ENCODE measurements around the gene LMTK2.

The LMTK2 gene

DNA sequence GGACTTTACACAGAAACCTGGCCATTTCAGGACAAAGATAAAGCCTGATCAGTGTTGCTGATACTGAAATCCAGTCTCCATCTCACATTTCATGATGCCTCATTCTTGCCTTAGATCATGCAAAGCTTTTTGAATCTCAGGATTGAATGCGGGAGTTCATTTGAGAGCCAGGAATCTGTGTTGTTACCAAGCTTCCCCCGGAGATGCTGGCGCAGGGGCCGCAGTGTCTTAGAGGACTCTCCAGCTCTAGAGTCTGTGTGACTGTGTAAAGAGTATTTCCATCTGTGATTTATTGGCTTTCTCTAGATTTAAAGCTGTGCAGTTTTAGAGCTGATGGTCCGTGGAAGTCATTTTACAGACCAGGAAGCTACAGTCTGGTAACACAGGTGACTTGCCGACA lies 32.0 kb downstream of the LMTK2 start:
- DNase-seq = no peak

DNA sequence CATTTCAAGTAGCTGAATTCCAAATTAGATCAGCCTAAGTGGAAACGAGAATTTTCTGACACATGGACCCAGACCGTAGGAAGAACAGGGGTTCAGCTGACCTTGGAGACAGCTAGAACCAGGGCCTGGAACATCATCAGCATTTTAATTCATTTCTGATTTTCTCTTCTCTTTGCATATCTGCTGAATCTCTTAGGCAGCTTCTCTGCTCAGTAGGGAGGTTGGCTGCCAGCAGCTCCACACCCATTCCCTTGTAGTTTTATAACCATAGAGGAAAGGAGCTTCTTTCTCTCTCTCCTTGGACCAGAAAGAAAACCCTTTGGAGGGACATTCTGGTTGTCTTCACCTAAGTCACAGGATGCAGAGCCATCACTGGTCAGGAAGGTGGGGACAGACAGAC lies 36.0 kb downstream of the LMTK2 start:
- DNase-seq = no peak

DNA sequence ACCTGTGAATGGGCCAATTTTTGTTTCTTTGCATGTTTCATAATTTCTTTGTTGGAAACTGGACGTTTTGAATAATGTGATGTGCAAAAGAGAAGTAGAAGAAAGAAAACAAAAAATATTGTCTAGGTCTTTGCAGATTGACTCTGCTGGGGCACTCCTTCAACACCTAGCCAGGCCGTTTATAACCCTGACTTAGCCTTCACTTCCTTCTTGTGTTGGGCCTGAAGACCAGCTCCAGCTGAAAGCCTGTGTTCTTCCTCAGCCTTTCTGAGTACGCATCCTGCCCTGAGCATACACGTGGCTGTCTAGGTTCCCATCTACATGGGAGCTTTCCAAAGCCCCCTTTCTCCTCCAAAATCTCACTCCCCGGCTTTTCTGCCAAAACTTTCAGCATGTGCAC lies 41.9 kb downstream of the LMTK2 start:
- DNase-seq = no peak

DNA sequence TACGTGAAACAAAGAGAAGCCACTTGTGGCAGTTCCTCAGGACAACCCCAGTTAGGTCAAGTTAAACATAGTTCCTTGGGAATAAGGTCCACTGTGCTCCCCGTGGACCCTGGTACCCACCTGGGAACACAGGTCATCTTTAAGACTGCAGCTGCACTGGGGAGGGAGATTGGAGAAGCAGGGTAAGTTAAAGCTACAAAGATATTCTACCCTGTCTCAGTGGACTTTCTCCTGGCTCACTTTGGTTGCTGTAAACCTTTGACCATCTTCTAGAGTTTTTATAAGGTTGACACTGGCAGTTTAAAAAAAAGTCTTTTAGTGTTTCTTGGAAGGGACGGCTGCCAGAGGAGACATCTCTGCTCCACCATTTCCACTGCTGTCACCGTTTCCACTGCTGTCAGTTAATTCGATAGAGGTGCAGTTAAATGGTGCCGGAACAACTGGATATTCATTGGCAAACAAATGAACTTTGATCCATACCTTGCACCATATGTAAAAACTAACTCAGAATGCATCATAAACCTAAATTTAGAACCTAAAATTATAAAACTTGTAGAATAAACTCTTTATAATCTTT lies 42.5 kb downstream of the LMTK2 start:
- no peak for DNase-seq

DNA sequence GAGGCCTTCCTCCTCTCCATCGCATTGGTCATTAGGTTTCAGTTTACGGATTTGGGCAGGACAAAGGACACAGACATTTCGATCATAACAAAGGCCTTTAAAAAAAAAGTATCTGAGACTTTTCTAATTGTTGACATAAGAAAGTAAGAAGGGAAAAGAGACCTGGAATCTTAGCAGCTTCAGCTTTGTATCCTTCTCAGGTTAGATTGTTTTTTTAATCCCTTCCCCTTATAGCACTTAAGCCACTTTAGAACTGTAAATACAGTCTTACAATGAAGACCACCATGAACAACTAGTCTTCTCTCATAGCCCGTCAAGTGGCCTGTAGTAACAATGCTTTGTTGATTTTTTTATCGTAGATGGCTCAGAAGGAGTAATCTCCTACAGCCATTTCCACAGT lies 45.2 kb downstream of the LMTK2 start:
- no peak for DNase-seq

DNA sequence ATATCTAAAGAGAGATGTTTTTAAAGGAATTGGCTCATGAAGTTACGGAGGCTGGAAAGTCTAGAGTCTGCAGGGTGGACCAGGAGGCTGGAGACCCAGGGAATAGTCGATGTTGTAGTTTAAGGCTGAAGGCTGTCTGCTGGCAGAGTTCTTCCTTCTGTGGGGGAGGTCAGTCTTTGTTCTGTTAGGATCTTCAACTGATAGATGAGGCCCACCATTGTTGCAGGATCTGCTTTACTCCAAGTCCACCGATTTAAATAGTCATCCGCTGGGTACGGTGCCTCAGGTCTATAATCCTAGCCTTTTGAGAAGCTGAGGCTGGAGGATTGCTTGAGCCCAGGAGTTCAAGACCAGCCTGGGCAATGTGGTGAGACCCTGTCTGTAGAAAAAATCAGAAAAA lies 50.0 kb downstream of the LMTK2 start:
- no peak for DNase-seq

DNA sequence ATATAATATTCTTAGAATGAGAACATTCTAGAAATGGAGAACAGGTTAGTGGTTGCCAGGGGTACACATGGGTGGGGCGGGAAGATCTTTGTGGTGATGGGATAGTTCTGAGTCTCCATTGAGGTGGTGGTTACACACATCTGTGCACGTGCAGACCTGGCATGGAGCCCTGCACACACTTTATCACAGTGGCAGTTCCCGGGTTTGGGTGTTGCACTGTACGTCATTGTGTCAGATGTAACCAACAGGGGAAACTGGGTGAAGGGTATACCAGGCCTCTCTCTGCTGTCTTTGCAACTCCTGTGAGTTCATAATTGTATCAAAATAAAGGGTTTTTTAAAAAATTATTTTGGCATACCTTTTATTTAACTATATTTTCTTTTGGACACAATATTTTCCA lies 51.1 kb downstream of the LMTK2 start:
- no peak for DNase-seq

DNA sequence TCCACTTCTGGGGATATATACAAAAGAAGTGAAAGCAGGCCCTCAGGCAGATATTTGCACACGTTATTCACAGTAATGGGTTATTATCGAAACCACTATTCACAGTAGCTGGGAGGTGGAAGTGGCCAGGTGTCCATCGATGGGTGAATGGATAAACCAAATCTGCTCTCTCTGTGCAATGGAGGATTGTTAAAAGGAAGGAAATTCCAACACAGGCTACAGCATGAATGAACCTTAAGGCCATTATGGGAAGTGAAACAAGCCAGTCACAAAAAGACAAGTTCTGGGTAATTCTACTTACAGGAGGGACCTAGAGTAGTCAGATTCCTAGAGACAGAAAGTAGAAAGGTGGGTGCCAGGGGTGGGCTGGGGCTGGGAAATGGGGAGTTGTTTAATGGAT lies 56.1 kb downstream of the LMTK2 start:
- no peak for DNase-seq

DNA sequence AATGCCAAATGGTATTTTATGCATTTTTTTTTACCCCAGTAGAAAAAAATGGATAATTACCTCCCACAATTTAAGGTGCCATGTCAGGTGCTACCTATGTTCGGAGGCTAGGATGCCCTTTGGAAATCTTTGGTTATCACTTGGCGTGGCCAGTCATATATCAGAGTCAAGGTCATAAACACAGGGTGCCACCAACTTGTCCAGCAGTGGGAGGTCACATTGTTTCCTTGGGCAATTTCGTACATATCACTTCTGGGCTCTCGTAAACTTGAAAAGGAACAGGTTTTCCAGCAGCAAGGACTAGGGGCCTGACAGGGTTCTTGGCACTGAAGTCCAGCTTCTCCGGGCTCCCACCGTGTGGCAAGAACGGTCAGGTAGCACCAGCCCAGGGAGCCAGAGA lies 56.6 kb downstream of the LMTK2 start:
- no peak for DNase-seq

DNA sequence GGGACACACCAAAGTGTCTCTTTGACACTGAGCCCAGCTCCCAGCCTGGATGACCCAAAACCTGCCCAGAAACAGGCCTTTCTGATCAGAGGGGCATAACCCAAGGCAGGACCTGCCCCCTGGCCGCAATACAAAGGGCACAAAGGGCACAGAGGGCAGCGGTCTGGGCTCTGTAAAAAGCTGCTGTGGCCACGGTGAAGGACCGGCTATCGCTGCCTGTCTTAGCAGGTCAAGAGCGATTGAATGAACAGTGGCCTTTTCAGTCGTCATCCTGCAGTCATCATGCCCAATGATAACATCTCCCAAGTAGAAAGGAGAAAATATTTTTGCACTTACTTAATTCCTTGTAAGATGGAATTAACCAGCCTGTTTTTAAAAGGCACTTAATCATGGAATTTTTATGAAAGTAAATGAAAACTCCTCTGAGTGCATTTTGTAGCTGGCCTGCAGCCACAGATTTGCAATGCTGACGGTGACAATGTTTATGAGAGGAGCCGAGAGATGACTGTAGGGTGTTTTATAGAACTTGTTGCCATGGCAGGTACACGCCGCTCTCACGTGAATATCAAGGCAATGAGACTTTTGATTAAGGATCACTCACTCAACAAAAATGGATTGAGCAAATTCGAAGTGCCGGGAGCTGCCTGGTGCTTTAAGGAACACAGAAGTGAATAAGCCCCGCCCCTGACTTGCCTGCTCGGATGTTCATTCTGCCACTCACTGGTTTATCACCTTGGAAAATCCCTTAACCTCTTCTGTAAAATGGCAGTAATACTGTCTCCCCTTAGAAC lies 57.2 kb downstream of the LMTK2 start:
- no peak for DNase-seq

DNA sequence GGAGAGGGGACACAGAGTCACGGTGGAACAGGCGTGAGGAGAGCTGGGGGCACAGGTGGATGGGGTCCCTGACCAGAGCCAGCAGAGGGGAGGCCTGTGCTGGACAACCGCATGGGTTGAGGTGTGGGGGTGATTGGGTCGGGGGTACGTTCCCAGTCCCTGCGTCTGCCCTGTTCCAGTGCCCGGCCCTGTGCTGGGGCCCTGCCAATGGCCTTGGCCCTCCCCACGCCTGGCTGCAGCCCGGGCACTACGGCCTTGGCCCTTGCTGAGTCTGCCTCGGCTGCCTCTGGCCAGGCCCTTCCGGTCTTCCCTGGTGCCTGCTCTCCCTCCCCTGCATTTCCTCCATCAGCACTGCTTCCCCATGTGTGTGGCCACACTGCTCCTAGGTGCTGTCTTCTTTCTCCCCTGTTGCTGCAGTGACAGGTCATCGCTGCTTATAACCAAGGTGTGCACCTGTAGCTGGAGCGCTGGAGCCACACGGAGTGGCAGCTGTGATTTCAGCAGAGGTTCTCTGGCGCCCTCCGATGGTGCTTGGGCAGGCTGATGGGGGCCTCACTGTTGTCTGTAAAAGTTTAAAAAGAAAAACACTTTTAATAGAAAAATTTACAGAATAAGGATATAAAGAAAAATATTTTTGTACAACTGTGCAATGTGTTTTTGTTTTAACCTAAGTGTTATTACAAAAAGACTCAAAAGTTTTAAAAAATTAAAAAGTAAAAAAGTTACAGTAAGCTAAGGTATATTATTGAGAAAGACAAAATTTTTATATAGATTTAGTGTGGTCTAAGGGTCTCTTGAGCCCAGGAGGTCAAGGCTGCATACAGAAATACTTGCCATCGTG lies 59.4 kb downstream of the LMTK2 start:
- DNase-seq = no peak

DNA sequence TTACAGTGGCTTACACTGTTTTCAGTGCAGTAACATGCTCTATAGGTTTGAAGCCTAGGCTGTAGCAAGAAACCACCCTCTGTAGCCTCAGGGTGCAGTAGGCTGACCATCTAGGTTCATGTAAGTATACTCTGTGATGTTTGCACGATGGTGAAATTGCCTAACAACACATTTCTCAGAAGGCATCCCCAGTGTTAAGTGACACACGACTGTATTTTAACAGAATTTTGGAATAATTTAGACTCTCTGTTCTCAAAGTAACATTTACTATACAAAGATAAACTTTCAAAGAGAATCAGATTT lies 60.0 kb downstream of the LMTK2 start:
- DNase-seq = no peak

DNA sequence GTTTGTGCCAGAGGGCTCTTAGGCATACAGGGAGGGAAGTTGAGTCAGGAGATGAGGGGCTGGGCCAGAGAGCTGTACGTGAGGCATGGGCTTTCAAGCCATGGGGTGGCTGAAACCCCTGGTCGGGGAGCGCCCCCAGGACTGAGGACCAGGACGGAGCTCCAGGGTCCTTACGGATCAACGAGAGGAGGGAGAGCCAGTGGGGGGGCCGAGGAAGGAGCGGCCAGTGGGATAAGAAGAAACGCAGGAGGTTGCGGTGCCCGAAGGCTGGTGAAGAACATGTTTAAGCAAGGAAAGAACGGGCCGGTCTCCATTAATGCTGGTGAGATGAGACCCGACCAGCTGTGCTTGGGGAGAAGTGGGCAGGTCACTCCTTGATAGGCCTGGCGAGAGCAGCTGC lies 61.0 kb downstream of the LMTK2 start:
- DNase-seq = no peak

DNA sequence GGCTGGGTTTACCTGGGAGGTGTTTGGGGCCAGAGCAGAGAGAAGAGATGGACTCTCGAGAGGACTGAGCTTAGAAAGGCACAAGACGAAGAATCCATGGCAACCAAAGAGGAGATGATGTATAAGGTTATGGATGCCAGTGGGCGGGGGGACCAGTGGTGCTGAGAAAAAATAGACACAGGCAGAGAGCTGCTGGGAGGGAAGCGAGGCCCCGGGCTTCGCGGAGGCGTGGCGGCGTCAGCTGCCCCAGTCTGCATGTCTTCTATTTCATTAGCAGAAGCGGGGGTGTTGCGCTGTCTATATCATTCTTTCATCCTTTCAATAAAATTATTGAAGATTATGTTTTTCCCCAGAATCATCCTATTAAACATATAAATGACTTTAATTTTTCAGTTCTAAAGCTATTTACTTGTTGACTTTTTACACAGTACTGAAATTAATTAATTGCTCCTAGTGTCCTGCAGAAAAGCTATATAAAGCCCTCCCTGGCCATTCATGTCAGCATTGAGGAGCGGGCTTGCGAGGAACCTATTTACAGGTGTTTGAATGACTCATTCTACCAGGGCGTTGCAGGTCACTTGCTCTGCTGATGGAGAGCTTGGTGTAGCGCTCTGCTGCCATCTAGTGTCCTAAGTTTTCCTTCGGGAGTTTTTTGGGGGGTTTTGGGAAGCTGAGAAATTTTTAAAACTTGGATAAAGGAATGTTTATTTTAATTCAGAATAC lies 61.7 kb downstream of the LMTK2 start:
- DNase-seq = no peak

DNA sequence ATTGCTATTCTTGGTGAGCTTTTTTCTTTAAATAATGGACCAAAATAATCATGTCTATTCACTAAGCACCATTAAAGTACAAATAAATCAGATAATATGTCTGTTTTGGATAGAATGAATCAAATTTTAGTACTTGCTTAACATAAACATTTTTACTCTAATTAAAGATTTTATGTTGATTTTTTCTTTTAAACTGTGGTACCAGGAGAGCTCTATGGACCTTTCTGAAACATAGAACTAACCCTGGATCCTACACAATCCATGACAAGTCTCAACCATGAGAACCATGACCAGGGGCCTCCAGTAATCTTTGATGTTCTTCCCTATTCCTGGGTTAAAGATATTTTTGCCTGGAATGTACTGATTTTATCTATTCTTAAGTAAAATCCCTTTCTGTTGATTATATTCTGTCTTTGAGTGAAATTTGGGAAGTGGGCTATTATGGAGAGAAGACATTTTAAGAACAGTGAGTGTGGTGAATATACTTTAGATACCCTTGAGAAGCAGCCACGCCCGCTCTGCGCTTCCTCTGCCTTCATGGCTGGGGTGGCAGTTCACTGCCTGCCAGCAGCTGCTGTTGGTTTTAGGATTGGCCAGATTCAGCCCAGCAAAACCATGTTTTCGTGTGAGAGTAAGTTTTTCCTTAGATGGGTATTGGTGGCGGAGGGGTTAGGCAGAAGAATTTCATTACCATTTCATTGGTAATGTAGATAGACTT lies 62.4 kb downstream of the LMTK2 start:
- DNase-seq = no peak

DNA sequence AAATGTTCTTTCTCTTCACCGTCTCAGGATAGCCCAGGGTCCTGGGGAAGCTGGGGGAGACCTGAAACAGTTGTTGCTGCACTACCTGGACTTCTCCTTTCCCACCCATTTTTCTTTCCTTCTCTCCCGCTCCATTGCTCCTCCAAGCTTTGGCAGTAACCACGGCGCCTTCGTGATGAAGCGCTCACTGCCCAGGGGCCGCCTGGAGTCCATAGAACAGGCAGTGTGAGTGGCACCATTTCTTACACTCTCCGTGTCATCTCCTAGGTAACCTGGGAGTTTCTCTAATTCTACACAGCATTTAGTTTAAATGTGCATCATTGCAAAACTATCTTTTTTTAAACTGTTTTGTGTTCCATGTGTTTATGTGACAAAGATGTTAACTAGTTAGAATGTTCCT lies 64.3 kb downstream of the LMTK2 start:
- DNase-seq = no peak

DNA sequence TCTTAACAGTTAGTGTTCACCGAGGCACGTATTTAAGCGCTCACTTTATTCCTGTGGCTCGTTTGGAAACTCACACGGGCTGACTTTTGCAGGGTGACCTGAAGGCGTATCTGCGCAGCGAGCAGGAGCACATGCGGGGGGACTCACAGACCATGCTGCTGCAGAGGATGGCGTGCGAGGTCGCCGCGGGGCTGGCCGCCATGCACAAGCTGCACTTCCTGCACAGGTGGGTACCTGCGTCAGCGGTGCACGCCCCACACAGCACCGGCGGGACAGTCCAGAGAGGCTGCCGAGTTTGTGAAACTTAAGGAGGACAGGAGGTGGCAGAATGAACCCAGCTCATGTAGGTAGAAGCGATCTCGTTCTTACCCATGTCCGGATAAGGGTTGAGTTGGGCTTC lies 64.8 kb downstream of the LMTK2 start:
- DNase-seq = no peak

DNA sequence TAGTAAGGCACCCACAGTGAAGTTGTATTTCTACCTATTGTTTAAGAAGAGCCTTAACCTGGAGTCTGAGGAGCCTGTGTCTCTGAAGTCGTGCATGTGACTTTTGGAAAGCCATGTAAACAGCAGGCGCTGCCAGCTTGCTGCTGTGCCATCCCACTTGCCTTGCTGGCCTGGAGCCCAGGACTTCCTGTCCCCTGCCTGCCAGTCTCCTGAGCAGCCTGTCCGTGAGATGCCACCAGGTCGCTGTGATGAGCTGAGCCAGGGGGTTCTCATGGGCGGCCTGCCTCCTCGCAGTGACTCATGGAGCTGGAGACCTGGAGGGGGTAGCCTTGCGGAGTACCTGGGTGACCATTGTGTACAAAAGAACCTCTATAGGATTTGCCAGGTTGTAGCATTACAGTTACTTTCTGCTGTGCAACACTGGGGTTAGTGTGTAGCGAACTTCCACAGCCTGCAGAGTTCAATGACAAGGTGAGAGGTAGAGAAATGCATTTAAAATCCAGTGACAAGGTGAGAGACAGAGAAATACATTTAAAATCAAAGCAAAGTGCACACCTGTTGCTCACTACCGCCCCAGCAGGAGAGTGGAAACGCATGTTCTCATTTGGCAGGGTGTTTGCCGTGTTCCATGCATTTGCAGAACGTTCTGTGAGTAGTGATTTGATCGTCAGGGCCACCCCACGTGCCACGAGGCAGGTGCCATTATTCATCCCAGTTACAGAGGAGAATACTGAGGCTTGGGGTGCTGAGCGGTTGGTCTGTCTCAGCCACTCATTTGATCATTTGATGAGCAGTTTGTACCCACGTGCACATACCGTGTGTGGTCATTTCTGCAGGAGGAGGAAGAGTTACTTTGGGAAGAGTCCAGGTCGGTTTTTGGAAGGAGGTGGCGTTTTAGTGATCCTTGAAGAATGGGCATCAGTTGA lies 67.9 kb downstream of the LMTK2 start:
- DNase-seq = no peak

DNA sequence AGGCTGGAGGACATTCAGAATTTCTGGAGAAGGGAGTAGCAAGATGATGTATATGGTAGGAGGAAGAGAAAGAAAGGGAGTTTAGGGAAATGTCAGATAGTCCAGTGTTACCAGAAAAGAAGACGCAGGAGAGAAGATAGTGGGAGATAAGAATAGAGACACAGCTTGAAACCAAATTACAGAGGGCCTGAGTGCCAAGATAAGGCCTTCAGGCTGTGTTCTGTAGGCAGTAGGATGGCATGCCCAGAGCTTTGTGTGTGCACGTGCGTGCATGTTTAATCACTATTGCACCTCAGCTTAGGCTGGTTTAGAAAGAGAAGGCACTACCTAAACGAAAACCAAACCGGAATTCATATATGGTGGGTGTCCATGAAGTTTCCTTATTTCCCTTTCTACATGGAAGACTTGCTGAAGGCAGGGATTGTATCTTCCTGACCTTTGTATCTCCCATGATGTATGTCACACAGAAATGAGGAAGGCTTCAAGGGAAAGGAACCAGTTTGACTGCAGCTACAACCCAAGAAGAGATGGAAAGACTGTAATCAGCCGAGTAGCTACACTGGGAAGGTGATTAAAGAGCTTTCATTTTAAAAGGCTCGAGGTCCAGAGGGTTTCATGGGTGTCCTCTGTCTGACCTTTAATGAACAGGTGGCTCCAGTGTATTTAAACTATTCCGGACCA lies 68.7 kb downstream of the LMTK2 start:
- no peak for DNase-seq

DNA sequence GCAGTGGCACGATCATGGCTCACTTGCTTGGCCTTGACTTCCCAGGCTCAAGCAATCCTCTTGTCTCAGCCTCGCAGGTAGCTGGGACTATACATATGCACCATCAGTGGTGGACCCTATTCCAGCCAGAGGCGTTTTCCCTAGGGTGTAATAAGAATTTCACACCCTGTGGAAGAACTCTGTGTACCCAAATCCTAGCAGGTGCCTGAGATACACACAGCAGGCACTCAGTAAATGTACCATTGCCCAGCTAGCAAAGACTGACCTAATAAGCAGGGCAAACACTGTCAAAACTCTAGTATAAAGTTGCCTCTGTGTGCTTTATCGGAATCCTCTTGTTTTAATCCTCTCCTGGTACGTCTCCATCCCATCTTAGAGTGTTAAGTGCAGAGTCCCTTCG lies 70.9 kb downstream of the LMTK2 start:
- DNase-seq = no peak

DNA sequence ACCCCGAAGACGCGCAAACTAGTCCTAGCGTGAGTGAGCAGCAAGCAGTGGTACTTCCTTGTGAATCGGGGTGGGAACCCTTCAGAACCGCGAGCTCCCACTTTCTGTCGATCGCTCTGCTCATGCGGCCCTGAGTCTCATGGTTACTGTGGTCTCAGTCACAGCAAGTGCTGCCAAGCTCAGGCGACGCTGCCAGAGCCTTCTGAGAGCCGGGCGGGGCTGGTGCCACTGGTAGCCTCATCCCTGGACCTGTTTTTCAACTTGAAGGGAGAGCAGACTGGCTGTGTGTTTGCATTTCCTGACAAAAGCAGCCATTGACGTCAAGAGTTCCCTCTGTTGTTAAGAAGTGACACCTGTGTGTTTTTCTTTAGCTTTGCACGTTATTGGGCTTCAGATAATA lies 71.7 kb downstream of the LMTK2 start:
- DNase-seq = no peak
